CD4-positive, alpha-beta T cell (primary cell): ENCODE data around the gene LTC4S. TPM values are rescaled to one million over a fixed set of nuclear protein-coding genes. Genes with fewer than 3 reads are reported as not detected.

Experiments used
- ATAC-seq: fragments of 200-7000 bp; cut with Tn5 transposase; one replicate; pipeline ENCODE4 v1.10.0; 2022; ENCODE audit warnings: mild to moderate bottlenecking; ENCODE audit not compliant: poor library complexity
- CTCF ChIA-PET: fragments of 350-600 bp; sonication (Branson Sonifier 250); formaldehyde crosslinking; loops from one replicate; lab custom pipeline; 2021; ENCODE audit warnings: antibody characterized with exemption, inconsistent platforms; lab: Charles Lee
- POLR2A ChIA-PET: fragments of 350-600 bp; sonication (Branson Sonifier 250); formaldehyde crosslinking; loops from one replicate; lab custom pipeline; 2021; ENCODE audit warnings: antibody characterized with exemption, inconsistent platforms; lab: Charles Lee
- DNase-seq, 14 experiments: peaks; one replicate each; pipeline ENCODE4 v3.0.0-alpha.2; 2013 to 2020; ENCODE audit warnings: mixed read lengths in 2 of 14
- H3K27ac ChIP-seq, 2 donors: one replicate each; pipeline versions ENCODE4 v1.5.1 to v1.7.0; 2013; ENCODE audit warnings: low read length in 2 of 2, low read depth in 1 of 2, mild to moderate bottlenecking in 1 of 2
- H3K27me3 ChIP-seq, 2 experiments: 1 replicate in 1 of 2; 2 replicates in 1 of 2; pipeline versions ENCODE4 v1.6.1 to v1.7.0; 2013; ENCODE audit warnings: low read length in 2 of 2, control low read depth in 1 of 2, mild to moderate bottlenecking in 1 of 2, moderate library complexity in 1 of 2; ENCODE audit not compliant: insufficient read depth in 2 of 2, control insufficient read depth in 1 of 2
- H3K36me3 ChIP-seq: one replicate; pipeline ENCODE4 v1.6.1; 2013; ENCODE audit warnings: low read length, control low read depth; ENCODE audit not compliant: insufficient read depth
- H3K4me1 ChIP-seq: one replicate; pipeline ENCODE4 v1.6.1; 2013; ENCODE audit warnings: low read length, control low read depth; ENCODE audit not compliant: insufficient read depth
- H3K4me3 ChIP-seq: one replicate; pipeline ENCODE4 v1.5.1; 2013; ENCODE audit warnings: mild to moderate bottlenecking, low read length, moderate library complexity
- H3K9me3 ChIP-seq, 2 experiments: 1 replicate in 1 of 2; 2 replicates in 1 of 2; pipeline versions ENCODE4 v1.6.1 to v1.7.0; 2013; ENCODE audit warnings: low read length in 2 of 2, mild to moderate bottlenecking in 2 of 2, control low read depth in 1 of 2, moderate library complexity in 1 of 2; ENCODE audit not compliant: control insufficient read depth in 1 of 2, insufficient read depth in 1 of 2
- H3K27ac Mint-ChIP-seq: one replicate; pipeline ENCODE4 v1.8.0; 2020; ENCODE audit warnings: mixed read lengths
- H3K27me3 Mint-ChIP-seq: one replicate; pipeline ENCODE4 v1.8.0; 2021; ENCODE audit warnings: mixed read lengths
- H3K36me3 Mint-ChIP-seq: one replicate; pipeline ENCODE4 v1.8.0; 2021; ENCODE audit warnings: low read depth, mixed read lengths
- H3K4me1 Mint-ChIP-seq: one replicate; pipeline ENCODE4 v1.8.0; 2021; ENCODE audit warnings: low read depth, mixed read lengths
- H3K4me3 Mint-ChIP-seq: one replicate; pipeline ENCODE4 v1.8.0; 2020; ENCODE audit warnings: mild to moderate bottlenecking, mixed read lengths
- H3K9me3 Mint-ChIP-seq: one replicate; pipeline ENCODE4 v1.8.0; 2020; ENCODE audit warnings: mixed read lengths
- intact Hi-C, 2 experiments: fragments of 100-400 bp; cut with DNase I in 1 of 2; cut with micrococcal nuclease in 1 of 2; formaldehyde crosslinking; loops; one replicate each; pipeline versions ENCODE4 v1.15.1 to v1.9.0; 2023 to 2025; cut with DNase I, micrococcal nuclease
- total RNA-seq, 174 experiments: library from RNA in 2 of 174; stranded (reverse) in 2 of 174; gene quantifications; one replicate each; pipeline ENCODE4 v1.2.3 and lab custom pipeline; 2021 to 2026
- TF ChIP-seq, protein P1 (sequence below): fragments of 200-600 bp; IDR thresholded peaks from one replicate; pipeline ENCODE4 v1.8.0; 2022; ENCODE audit warnings: antibody characterized with exemption, mild to moderate bottlenecking

The LTC4S gene
- total RNA-seq, 2 experiments from 2014 or later: 3.6 to 4.2 TPM

DNA sequence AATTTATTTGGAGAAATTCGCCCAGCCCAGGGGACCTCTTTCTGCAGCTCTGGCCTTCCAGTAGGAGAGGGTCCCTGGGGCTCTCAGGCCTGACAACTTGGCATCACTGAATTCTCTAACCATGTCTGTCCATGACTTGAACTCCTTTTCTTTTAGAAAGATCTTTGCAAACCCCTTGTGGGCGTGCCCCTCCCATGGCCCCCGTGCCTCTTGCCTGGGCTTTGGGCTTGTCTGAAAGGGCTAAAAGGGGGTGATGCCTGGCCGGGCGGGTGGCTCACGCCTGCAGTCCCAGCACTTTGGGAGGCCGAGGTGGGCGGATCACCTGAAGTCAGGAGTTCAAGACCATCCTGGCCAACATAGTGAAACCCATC lies 23.7 kb downstream of the LTC4S start:
- no peak overlapping the region for H3K27ac ChIP-seq
- peaks cover 8% of the 10 kb centered on the region for H3K36me3 ChIP-seq
- peaks cover 0 to 4% of the 10 kb centered on the region in 2 experiments for H3K27me3 ChIP-seq
- TF ChIP-seq, protein P1, sequence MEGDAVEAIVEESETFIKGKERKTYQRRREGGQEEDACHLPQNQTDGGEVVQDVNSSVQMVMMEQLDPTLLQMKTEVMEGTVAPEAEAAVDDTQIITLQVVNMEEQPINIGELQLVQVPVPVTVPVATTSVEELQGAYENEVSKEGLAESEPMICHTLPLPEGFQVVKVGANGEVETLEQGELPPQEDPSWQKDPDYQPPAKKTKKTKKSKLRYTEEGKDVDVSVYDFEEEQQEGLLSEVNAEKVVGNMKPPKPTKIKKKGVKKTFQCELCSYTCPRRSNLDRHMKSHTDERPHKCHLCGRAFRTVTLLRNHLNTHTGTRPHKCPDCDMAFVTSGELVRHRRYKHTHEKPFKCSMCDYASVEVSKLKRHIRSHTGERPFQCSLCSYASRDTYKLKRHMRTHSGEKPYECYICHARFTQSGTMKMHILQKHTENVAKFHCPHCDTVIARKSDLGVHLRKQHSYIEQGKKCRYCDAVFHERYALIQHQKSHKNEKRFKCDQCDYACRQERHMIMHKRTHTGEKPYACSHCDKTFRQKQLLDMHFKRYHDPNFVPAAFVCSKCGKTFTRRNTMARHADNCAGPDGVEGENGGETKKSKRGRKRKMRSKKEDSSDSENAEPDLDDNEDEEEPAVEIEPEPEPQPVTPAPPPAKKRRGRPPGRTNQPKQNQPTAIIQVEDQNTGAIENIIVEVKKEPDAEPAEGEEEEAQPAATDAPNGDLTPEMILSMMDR: no peak
- no peak for ATAC-seq
- ChIA-PET CTCF (interaction anchor here (1.0 kb wide), 1 partner anchor 16 kb away, joined by 5 read pairs; no protein-coding TSS in a partner anchor), POLR2A (interaction anchor here (4.5 kb wide), 1 partner anchor 10 kb away, joined by 48 read pairs; the partner anchor contains the start of gene MGAT4B)
- H3K4me3 ChIP-seq: no peak overlapping the region
- intact Hi-C loops: no loop called here
- Mint-ChIP-seq H3K27me3 (peaks cover 5% of the 10 kb centered on the region), H3K4me3 (peak overlapping the region; percentile 84), H3K9me3 (no peaks in the 10 kb centered on the region), H3K4me1 (peaks cover 45% of the 10 kb centered on the region), H3K36me3 (peaks cover 27% of the 10 kb centered on the region), H3K27ac (no peak overlapping the region)
- peaks cover 51% of the 10 kb centered on the region for H3K4me1 ChIP-seq
- no peaks in the 10 kb centered on the region for H3K9me3 ChIP-seq
- peak in 1 of 14 experiments; percentile 30 for DNase-seq

DNA sequence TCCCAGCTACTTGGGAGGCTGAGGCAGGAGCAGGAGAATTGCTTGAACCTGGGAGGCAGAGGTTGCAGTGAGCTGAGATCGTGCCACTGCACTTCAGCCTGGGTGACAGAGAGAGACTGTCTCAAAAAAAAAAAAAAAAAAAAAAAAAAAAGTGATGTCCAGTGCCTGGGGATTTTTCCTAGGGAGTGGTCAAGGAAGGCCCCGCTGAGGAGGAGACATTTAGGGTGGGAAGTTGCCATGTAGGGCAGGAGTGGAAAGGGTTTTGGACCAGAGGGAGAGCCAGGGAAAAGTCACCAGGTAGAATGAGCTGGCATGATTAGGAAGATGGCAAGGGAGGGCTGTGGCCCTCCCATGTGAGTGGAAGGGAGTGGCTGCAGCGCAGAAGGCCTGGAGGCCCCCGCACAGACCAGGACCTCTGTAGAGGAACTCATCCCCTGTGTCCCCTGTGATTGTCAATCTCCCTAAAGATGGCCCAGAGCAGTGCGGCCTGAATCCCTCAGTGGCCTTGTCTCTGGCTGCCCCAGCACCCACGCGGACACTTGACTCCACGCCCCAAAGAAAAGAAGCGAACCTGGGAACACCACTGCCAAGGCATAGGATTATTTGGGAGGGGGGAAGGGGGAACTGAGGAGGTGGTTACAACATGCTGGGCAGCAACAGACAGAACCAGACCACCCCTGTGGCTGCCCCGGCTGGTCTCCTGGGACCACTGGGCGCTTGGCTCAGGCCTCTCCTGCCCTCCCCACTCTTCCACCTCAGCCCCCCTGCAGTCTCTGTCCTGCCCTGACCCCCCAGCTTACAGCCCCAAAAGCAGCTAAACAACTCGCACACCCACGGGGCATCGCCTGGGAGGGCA lies 24.3 kb downstream of the LTC4S start:
- Mint-ChIP-seq H3K4me3 (peak overlapping the region; percentile 84), H3K9me3 (no peaks in the 10 kb centered on the region), H3K4me1 (peaks cover 52% of the 10 kb centered on the region), H3K27me3 (peaks cover 5% of the 10 kb centered on the region), H3K36me3 (peaks cover 27% of the 10 kb centered on the region), H3K27ac (peak overlapping the region; percentile 78)
- H3K27me3 ChIP-seq: peaks cover 0 to 4% of the 10 kb centered on the region in 2 experiments
- H3K36me3 ChIP-seq: peaks cover 12% of the 10 kb centered on the region
- POLR2A ChIA-PET: interaction anchor here (4.5 kb wide), 1 partner anchor 11 kb away, joined by 48 read pairs; the partner anchor contains the start of gene MGAT4B
- H3K9me3 ChIP-seq: no peaks in the 10 kb centered on the region
- peak overlapping the region; percentile 50 to 80 for H3K27ac ChIP-seq
- DNase-seq: no peak
- TF ChIP-seq, protein P1: no peak
- H3K4me3 ChIP-seq: peak overlapping the region; percentile 53
- CTCF ChIA-PET: interaction anchor here (1.0 kb wide), 1 partner anchor 16 kb away, joined by 5 read pairs; no protein-coding TSS in a partner anchor
- intact Hi-C loops: no loop called here
- no peak for ATAC-seq
- peaks cover 58% of the 10 kb centered on the region for H3K4me1 ChIP-seq

DNA sequence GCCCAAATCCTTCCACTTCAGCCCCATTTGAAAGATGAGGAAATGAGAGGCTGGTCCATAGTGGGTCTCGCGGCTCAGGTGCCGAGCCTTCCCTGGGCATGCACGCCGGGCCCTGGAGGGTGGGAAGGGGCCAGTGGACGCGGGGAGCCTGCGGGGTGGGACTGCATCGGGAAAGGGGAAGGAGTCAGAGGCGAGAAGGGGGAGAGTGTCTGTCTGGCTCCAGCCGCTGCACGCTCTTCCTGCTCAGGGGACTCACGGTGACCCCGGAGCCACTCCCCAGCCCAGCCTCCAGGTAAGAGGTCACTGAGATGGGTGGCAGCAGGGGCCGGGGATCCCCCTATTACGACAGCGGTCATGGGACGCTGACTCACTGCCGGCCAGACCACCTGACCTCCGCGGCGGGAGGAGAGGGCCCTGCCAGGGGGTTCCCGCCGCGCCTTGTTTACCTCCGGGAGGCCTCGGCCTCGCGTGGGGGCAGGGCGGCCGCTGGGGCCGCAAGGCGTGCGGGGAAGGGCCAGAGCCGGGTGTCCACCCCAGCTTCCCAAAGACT lies 25.0 kb downstream of the LTC4S start:
- Histone ChIP-seq H3K4me3 (peak overlapping the region; percentile 53), H3K9me3 (no peaks in the 10 kb centered on the region), H3K27ac (peak overlapping the region; percentile 95 to 96), H3K27me3 (peaks cover 0 to 4% of the 10 kb centered on the region in 2 experiments), H3K4me1 (peaks cover 62% of the 10 kb centered on the region), H3K36me3 (peaks cover 19% of the 10 kb centered on the region)
- H3K36me3 Mint-ChIP-seq: peaks cover 25% of the 10 kb centered on the region
- TF ChIP-seq, protein P1: no peak
- H3K27ac Mint-ChIP-seq: peak overlapping the region; percentile 78
- intact Hi-C loops: no loop called here
- H3K9me3 Mint-ChIP-seq: no peaks in the 10 kb centered on the region
- peak overlapping the region; percentile 84 for H3K4me3 Mint-ChIP-seq
- CTCF ChIA-PET: no interaction called here
- H3K4me1 Mint-ChIP-seq: peaks cover 56% of the 10 kb centered on the region
- DNase-seq (peak; percentile 66 to 97 (median 81)), ATAC-seq (peak; percentile 45)
- H3K27me3 Mint-ChIP-seq: peaks cover 5% of the 10 kb centered on the region
- POLR2A ChIA-PET: interaction anchor here (1.0 to 4.5 kb wide), 5 partner anchors 8 to 86 kb away, joined by 3 to 48 read pairs (median 13); partner anchors contain the start of genes LTC4S, MAML1 and MGAT4B
